MM.1S (cell line): ENCODE results near the gene SCUBE1.

ENCODE experiments used
- DNase-seq: peaks from one replicate; pipeline ENCODE4 v3.0.0-alpha.2; 2015
- H2AFZ ChIP-seq: fragments of 300-600 bp; sonication (generic); 2 replicates; pipeline ENCODE4 v1.6.0; 2016; ENCODE audit warnings: antibody characterized with exemption, low read length
- H3F3A ChIP-seq: fragments of 300-600 bp; sonication (generic); 2 replicates; pipeline ENCODE4 v1.6.1; 2016; ENCODE audit warnings: mild to moderate bottlenecking, antibody characterized with exemption, low read length, moderate library complexity, mixed read lengths; ENCODE audit not compliant: insufficient read depth
- H3K27ac ChIP-seq: fragments of 300-600 bp; sonication (generic); 2 replicates; pipeline ENCODE4 v1.5.1; 2016; ENCODE audit warnings: mild to moderate bottlenecking, low read length
- H3K27me3 ChIP-seq: fragments of 300-600 bp; sonication (generic); replicated peaks from 2 replicates; pipeline ENCODE4 v1.6.0; 2016; ENCODE audit warnings: low read length; ENCODE audit not compliant: insufficient read depth
- H3K36me3 ChIP-seq: fragments of 300-600 bp; sonication (generic); replicated peaks from 2 replicates; pipeline ENCODE4 v1.6.1; 2016; ENCODE audit warnings: mild to moderate bottlenecking, low read length, mixed read lengths; ENCODE audit not compliant: insufficient read depth
- H3K4me1 ChIP-seq: fragments of 300-600 bp; sonication (generic); 2 replicates; pipeline ENCODE4 v1.6.1; 2016; ENCODE audit warnings: low read length, mixed read lengths
- H3K4me2 ChIP-seq: fragments of 300-600 bp; sonication (generic); 2 replicates; pipeline ENCODE4 v1.6.0; 2016; ENCODE audit warnings: low read depth, low read length
- H3K4me3 ChIP-seq: fragments of 300-600 bp; sonication (generic); 2 replicates; pipeline ENCODE4 v1.5.1; 2016; ENCODE audit warnings: low read length, mixed read lengths
- H3K79me2 ChIP-seq: fragments of 300-600 bp; sonication (generic); 2 replicates; pipeline ENCODE4 v1.6.1; 2016; ENCODE audit warnings: mixed run types, low read length, mixed read lengths
- H3K9ac ChIP-seq: fragments of 300-600 bp; sonication (generic); 2 replicates; pipeline ENCODE4 v1.6.1; 2016; ENCODE audit warnings: low read length, mixed read lengths
- H3K9me2 ChIP-seq: fragments of 300-600 bp; sonication (generic); replicated peaks from 2 replicates; pipeline ENCODE4 v1.6.1; 2016; ENCODE audit warnings: mild to moderate bottlenecking, low read length, mixed read lengths; ENCODE audit not compliant: insufficient read depth
- H3K9me3 ChIP-seq: fragments of 300-600 bp; sonication (generic); replicated peaks from 2 replicates; pipeline ENCODE4 v1.6.1; 2016; ENCODE audit warnings: mild to moderate bottlenecking, low read length, mixed read lengths; ENCODE audit not compliant: insufficient read depth
- H4K20me1 ChIP-seq: fragments of 300-600 bp; sonication (generic); 2 replicates; pipeline ENCODE4 v1.6.1; 2016; ENCODE audit warnings: mild to moderate bottlenecking, low read length, moderate library complexity, mixed read lengths; ENCODE audit not compliant: insufficient read depth
- EZH2 ChIP-seq: fragments of 300-600 bp; sonication (generic); optimal IDR thresholded peaks from 2 replicates; pipeline ENCODE3; 2017; ENCODE audit warnings: low read depth, mild to moderate bottlenecking, antibody characterized with exemption, low read length, mixed read lengths
- EZH2phosphoT487 ChIP-seq: fragments of 300-600 bp; sonication (generic); IDR thresholded peaks from 2 replicates; pipeline ENCODE4 v1.6.1; 2018; ENCODE audit warnings: antibody characterized with exemption, low read length
- TF ChIP-seq, protein P1 (sequence below): fragments of 300-600 bp; sonication (generic); IDR thresholded peaks from 2 replicates; pipeline ENCODE4 v1.5.1; 2016; ENCODE audit warnings: antibody characterized with exemption, low read length, mixed read lengths

Gene SCUBE1

DNA sequence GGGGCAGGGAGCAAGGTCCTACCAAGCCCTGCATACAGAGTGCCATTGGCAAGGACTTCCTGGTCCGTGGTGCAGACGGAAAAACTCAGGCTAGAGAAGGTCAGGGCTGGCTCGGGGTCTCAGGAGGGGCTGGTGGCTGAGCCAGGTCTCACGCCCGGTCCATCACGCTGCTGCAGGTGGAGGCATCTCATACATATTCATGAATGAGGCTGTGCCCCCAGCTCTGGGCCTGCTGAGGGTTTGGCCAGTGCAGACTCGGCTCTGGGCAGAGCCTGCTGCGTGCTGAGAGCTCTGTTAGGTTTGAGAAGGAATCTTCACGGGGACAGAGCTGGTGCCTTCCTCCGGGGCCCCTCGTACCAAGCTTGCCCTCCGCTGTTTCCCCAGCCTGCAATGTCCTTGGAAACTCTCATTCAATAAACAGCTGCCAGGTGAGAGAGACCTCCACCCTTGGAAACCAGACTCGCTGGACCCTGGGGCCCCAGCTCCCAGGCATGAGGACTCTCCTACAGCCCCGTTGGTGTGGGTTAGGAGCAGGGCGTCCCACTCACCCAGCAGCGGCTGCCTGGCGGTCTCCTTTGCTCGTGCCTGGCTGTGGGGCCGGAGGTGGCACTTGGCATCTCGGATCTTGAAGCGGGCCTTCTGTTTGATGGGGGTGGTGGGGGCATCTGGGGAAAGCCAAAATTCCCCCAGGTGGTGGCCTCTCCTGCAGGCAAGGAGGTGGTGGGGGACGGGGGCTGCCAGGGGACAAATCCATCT, 122.4 kb downstream of the SCUBE1 start:
- no peaks in the 10 kb centered on the region for H3K9me2 ChIP-seq
- H3K27ac ChIP-seq = no peak overlapping the region
- no peaks in the 10 kb centered on the region for H3K4me1 ChIP-seq
- no peaks in the 10 kb centered on the region for H3F3A ChIP-seq
- H3K27me3 ChIP-seq = peaks cover 6% of the 10 kb centered on the region
- no peaks in the 10 kb centered on the region for H3K79me2 ChIP-seq
- no peaks in the 10 kb centered on the region for H4K20me1 ChIP-seq
- H3K9me3 ChIP-seq = no peaks in the 10 kb centered on the region
- H2AFZ ChIP-seq = no peak overlapping the region
- H3K4me2 ChIP-seq = no peak overlapping the region
- no peak for TF ChIP-seq EZH2phosphoT487
- H3K4me3 ChIP-seq = no peak overlapping the region
- no peak for DNase-seq
- H3K36me3 ChIP-seq = no peaks in the 10 kb centered on the region
- no peak overlapping the region for H3K9ac ChIP-seq

DNA sequence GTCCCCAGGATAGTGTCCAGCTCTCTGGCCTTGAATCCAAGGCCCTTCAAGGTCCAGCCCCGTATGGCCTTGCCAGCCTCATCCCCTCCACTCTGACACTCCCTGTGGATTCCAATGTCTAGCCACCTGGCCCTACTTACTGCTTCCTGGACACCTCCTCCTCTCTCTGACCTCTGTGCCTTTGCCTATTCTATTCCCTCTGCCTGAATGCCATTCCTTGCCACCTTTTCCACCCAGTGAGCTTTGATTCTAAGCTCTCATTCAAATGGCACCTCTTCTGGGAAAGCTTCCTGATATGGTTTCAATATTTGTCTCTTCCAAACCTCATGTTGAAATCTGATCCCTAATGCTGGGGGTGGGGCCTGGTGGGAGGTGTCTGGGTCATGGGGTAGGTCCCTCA, 124.4 kb downstream of the SCUBE1 start:
- Histone ChIP-seq H3K27ac (no peak overlapping the region), H3K4me1 (no peaks in the 10 kb centered on the region), H2AFZ (no peak overlapping the region), H3K9ac (no peak overlapping the region), H4K20me1 (no peaks in the 10 kb centered on the region), H3K4me3 (no peak overlapping the region), H3K4me2 (no peak overlapping the region), H3K9me3 (no peaks in the 10 kb centered on the region), H3K36me3 (no peaks in the 10 kb centered on the region), H3F3A (no peaks in the 10 kb centered on the region), H3K79me2 (no peaks in the 10 kb centered on the region), H3K9me2 (no peaks in the 10 kb centered on the region), H3K27me3 (peaks cover 19% of the 10 kb centered on the region)
- TF ChIP-seq EZH2 = no peak
- TF ChIP-seq EZH2phosphoT487 = no peak
- TF ChIP-seq, protein P1, sequence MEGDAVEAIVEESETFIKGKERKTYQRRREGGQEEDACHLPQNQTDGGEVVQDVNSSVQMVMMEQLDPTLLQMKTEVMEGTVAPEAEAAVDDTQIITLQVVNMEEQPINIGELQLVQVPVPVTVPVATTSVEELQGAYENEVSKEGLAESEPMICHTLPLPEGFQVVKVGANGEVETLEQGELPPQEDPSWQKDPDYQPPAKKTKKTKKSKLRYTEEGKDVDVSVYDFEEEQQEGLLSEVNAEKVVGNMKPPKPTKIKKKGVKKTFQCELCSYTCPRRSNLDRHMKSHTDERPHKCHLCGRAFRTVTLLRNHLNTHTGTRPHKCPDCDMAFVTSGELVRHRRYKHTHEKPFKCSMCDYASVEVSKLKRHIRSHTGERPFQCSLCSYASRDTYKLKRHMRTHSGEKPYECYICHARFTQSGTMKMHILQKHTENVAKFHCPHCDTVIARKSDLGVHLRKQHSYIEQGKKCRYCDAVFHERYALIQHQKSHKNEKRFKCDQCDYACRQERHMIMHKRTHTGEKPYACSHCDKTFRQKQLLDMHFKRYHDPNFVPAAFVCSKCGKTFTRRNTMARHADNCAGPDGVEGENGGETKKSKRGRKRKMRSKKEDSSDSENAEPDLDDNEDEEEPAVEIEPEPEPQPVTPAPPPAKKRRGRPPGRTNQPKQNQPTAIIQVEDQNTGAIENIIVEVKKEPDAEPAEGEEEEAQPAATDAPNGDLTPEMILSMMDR = no peak
- DNase-seq = no peak

DNA sequence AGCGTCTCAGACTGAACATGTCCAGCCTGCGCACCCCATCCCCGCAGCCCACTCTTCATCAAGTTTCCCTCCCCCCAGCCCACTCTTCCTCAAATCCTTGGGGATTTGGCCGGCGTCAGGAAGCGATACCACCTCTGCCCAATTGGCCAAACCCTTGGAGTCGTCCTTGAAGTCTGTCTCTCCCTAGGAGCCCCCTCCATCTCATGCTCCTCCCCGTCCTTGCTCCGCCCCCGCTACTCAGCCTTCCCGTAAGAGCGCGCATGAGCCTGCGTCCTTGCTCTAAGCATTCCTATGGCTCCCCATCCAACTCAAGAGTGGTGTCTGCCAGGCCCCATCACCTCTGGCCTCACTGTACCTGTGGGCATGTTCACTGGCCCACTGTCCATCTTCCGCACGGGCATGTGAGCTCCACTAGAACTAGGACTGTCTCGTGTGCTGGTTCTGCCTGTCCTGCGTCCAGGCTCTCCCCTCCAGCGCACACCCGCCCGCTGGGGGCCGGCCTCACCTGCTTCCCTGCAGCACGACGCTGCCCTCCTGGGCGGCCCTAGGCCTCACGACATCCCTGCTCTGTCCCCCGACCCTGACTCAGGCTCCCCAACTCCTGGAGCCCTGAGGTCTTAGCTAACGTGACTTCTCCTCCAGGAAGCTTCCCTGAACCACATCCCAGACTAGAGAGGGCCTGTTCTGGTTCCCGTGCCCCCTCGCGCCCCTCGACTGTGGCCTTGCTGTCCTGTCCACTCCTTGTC, 125.7 kb downstream of the SCUBE1 start:
- no peaks in the 10 kb centered on the region for H3K4me1 ChIP-seq
- no peak overlapping the region for H3K4me2 ChIP-seq
- H3K27me3 ChIP-seq = peaks cover 32% of the 10 kb centered on the region
- no peaks in the 10 kb centered on the region for H4K20me1 ChIP-seq
- no peaks in the 10 kb centered on the region for H3K9me3 ChIP-seq
- H3K27ac ChIP-seq = no peak overlapping the region
- no peak overlapping the region for H3K9ac ChIP-seq
- DNase-seq = no peak
- no peak for TF ChIP-seq EZH2
- no peak for TF ChIP-seq EZH2phosphoT487
- TF ChIP-seq, protein P1 = no peak
- no peaks in the 10 kb centered on the region for H3K36me3 ChIP-seq
- no peak overlapping the region for H2AFZ ChIP-seq
- no peak overlapping the region for H3K4me3 ChIP-seq
- no peaks in the 10 kb centered on the region for H3K79me2 ChIP-seq
- H3F3A ChIP-seq = no peaks in the 10 kb centered on the region
- H3K9me2 ChIP-seq = no peaks in the 10 kb centered on the region

DNA sequence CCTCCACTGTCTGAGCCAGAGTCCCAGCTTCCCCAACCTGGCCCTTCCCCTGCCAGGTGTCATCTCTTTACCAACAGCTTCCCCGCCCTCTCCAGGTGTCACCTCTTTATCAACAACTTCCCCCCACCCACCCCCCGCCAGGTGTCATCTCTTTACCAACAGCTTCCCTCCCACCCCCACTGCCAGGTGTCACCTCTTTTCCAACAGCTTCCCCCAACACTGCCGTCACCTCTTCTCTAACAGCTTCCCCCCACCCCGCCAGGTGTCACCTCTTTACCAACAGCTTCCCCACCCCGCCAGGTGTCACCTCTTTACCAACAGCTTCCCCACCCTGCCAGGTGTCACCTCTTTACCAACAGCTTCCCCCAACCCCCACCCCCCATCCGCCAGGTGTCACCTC, 126.4 kb downstream of the SCUBE1 start:
- TF ChIP-seq EZH2 (no peak), EZH2phosphoT487 (no peak)
- H3K27me3 ChIP-seq = peaks cover 39% of the 10 kb centered on the region

More for the DNA sequence above, 126.4 kb downstream of the SCUBE1 start:
- Histone ChIP-seq H3K9ac (no peak overlapping the region), H4K20me1 (no peaks in the 10 kb centered on the region), H2AFZ (no peak overlapping the region), H3K27ac (no peak overlapping the region), H3K9me2 (no peaks in the 10 kb centered on the region), H3K4me2 (no peak overlapping the region), H3K9me3 (no peaks in the 10 kb centered on the region), H3K79me2 (no peaks in the 10 kb centered on the region), H3K36me3 (no peaks in the 10 kb centered on the region), H3K4me1 (no peaks in the 10 kb centered on the region), H3F3A (no peaks in the 10 kb centered on the region), H3K4me3 (no peak overlapping the region)
- peak; percentile 12 for DNase-seq
